Caco-2 (cell line): ENCODE results near the gene PGC. TPM values are rescaled to one million over a fixed set of nuclear protein-coding genes. Genes with fewer than 3 reads are reported as not detected.

ENCODE experiments used
- Bru-seq: library from RNA; stranded (reverse); fragments of 400-500 nt; gene quantifications from one replicate; lab custom pipeline; 2021; lab: Mats Ljungman, UMichigan
- BruChase-seq, 2 experiments: library from RNA; stranded (reverse); fragments of 400-500 nt; gene quantifications; one replicate each; lab custom pipeline; 2021; lab: Mats Ljungman, UMichigan
- BruUV-seq: library from RNA; stranded (reverse); fragments of 400-500 nt; replicated peaks from 2 replicates; lab custom pipeline; 2021; lab: Mats Ljungman, UMichigan
- CTCF ChIA-PET: fragments of 300-600 bp; sonication (Branson Sonifier 250); formaldehyde crosslinking; loops from one replicate; lab custom pipeline; 2022; ENCODE audit warnings: antibody characterized with exemption; lab: Charles Lee
- POLR2A ChIA-PET: fragments of 300-600 bp; sonication (Branson Sonifier 250); formaldehyde crosslinking; loops from one replicate; lab custom pipeline; 2022; ENCODE audit warnings: antibody characterized with exemption; lab: Charles Lee
- DNase-seq, 2 experiments: peaks; one replicate each; pipeline versions ENCODE4 v3.0.0 to v3.0.0-alpha.2; 2020 to 2022
- H3K27me3 ChIP-seq: replicated peaks from 2 replicates; pipeline ENCODE4 v1.6.0; 2011; ENCODE audit warnings: low read length; ENCODE audit not compliant: control insufficient read depth, insufficient read depth
- H3K36me3 ChIP-seq: 2 replicates; pipeline ENCODE4 v1.5.1; 2011; ENCODE audit warnings: low read length; ENCODE audit not compliant: control insufficient read depth, insufficient read depth
- H3K4me1 ChIP-seq: fragments of 250-450 bp; sonication (Bioruptor Pico); 2 replicates; pipeline ENCODE4 v1.5.1; 2020; ENCODE audit warnings: mild to moderate bottlenecking
- H3K4me3 ChIP-seq: 2 replicates; pipeline ENCODE4 v1.5.1; 2011; ENCODE audit warnings: low read depth, mild to moderate bottlenecking, control low read depth, low read length
- H3K9me3 ChIP-seq: fragments of 250-450 bp; sonication (Bioruptor Pico); 2 replicates; pipeline ENCODE4 v1.5.1; 2020; ENCODE audit warnings: mild to moderate bottlenecking, moderate library complexity
- H3K27ac Mint-ChIP-seq: one replicate; pipeline ENCODE4 v1.8.0; 2022; ENCODE audit warnings: mixed read lengths; ENCODE audit not compliant: unreplicated experiment
- H3K27me3 Mint-ChIP-seq: one replicate; pipeline ENCODE4 v1.8.0; 2022; ENCODE audit warnings: mixed read lengths; ENCODE audit not compliant: insufficient read depth, unreplicated experiment
- H3K36me3 Mint-ChIP-seq: one replicate; pipeline ENCODE4 v1.8.0; 2022; ENCODE audit warnings: mild to moderate bottlenecking, mixed read lengths; ENCODE audit not compliant: insufficient read depth, unreplicated experiment
- H3K4me1 Mint-ChIP-seq: one replicate; pipeline ENCODE4 v1.8.0; 2022; ENCODE audit warnings: low read depth, mixed read lengths; ENCODE audit not compliant: unreplicated experiment
- H3K4me3 Mint-ChIP-seq: one replicate; pipeline ENCODE4 v1.8.0; 2022; ENCODE audit warnings: mild to moderate bottlenecking, moderate library complexity, mixed read lengths; ENCODE audit not compliant: unreplicated experiment
- H3K9me3 Mint-ChIP-seq: one replicate; pipeline ENCODE4 v1.8.0; 2022; ENCODE audit warnings: mixed read lengths; ENCODE audit not compliant: unreplicated experiment
- CTCF ChIP-seq, 2 experiments: fragments of 200-600 bp in 1 of 2; IDR thresholded peaks; 1 replicate in 1 of 2; 2 replicates in 1 of 2; pipeline versions ENCODE4 v1.5.1 to v1.8.0; 2011 to 2022; ENCODE audit warnings: antibody characterized with exemption in 1 of 2, control low read depth in 1 of 2, inconsistent platforms in 1 of 2, low read depth in 1 of 2, low read length in 1 of 2, mild to moderate bottlenecking in 1 of 2, moderate library complexity in 1 of 2; ENCODE audit not compliant: insufficient read depth in 1 of 2, severe bottlenecking in 1 of 2, unreplicated experiment in 1 of 2
- intact Hi-C: fragments of 100-400 bp; cut with micrococcal nuclease; formaldehyde crosslinking; loops from one replicate; pipeline ENCODE4 v1.10.0; 2022; ENCODE audit not compliant: unreplicated experiment
- long read RNA-seq: library from polyadenylated mRNA; stranded (forward); transcript quantifications from one replicate; pipeline ENCODE4 v2.0.0, GENCODE V29; 2022
- total RNA-seq: library from RNA; stranded (reverse); gene quantifications from 2 replicates; pipeline ENCODE4 v1.2.3, GENCODE V29; 2022

Gene PGC
- total RNA-seq (8.9 and 12.2 TPM in 2 replicates), Bru-seq, nascent RNA (percentile 27 among the genes with signal in this experiment), BruChase-seq, experiment 1, labeled RNA remaining after a 2-hour chase (percentile 30 among the genes with signal in this experiment), BruChase-seq, experiment 2, labeled RNA remaining after a 6-hour chase (percentile 43 among the genes with signal in this experiment)
- long read RNA-seq, partial matches to known transcripts = 1 of 31 reads
- long read RNA-seq, other reads (novel, unspliced or antisense) = 28 of 31 reads

GRCh38 chr6:41747256-41748101 lies at the start of gene PGC:
Gene PGC (minus strand): TSS chr6:41747397. CDS start chr6:41747334, 63 bp downstream.
- no peak within 1 kb of the TSS for H3K4me3 Mint-ChIP-seq
- ChIA-PET POLR2A (interaction anchor here (0.6 kb wide), 1 partner anchor 288 kb away, joined by 4 read pairs; no protein-coding TSS in a partner anchor), CTCF (interaction anchor here (0.6 kb wide), 1 partner anchor 28 kb away, joined by 6 read pairs; no protein-coding TSS in a partner anchor)
- peaks cover 6% of the 10 kb centered on the region for H3K36me3 Mint-ChIP-seq
- intact Hi-C loops = no loop called here
- Histone ChIP-seq H3K4me3 (no peak within 1 kb of the TSS), H3K4me1 (peaks cover 25% of the 10 kb centered on the region), H3K9me3 (no peaks in the 10 kb centered on the region), H3K27me3 (no peaks in the 10 kb centered on the region), H3K36me3 (no peaks in the 10 kb centered on the region)
- no peak within 1 kb of the TSS for H3K27ac Mint-ChIP-seq
- no peaks in the 10 kb centered on the region for H3K27me3 Mint-ChIP-seq
- no peaks in the 10 kb centered on the region for H3K9me3 Mint-ChIP-seq
- H3K4me1 Mint-ChIP-seq = peaks cover 20% of the 10 kb centered on the region
- DNase-seq = no peak
- no TSS peak for BruUV-seq
- TF ChIP-seq CTCF (IDR thresholded peaks at IDR 0.05; ENCODE audit: insufficient read depth in 1 of 2, low read depth in 1 of 2, low read length in 1 of 2, severe bottlenecking in 1 of 2, unreplicated experiment in 1 of 2) = no peak

DNA sequence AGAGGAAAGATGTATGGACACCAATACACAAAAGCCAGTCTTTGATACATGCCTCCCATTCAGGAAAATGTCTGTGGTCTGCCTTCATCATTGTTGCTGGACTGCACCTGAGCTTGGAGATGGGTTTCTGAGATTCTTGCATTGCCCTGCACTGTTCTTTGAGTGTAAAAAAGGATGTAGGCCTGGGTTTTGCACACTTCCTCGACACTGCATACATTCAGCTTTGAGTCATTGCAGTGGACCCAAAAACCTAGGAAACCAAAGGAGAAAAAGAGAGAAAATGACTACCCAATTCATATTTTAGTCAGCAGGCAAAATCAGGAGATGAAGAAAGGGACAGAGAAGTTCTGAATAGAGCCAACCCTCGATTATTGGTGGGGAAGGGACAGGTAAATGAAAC lies 49.3 kb upstream of the PGC start:
- Mint-ChIP-seq H3K27me3 (no peaks in the 10 kb centered on the region), H3K4me1 (no peaks in the 10 kb centered on the region), H3K4me3 (no peak overlapping the region), H3K27ac (no peak overlapping the region), H3K36me3 (peaks cover 22% of the 10 kb centered on the region), H3K9me3 (no peaks in the 10 kb centered on the region)
- no TSS peak for BruUV-seq
- Histone ChIP-seq H3K27me3 (no peaks in the 10 kb centered on the region), H3K4me1 (no peaks in the 10 kb centered on the region), H3K36me3 (no peaks in the 10 kb centered on the region; the same call in none of the 2 replicates), H3K9me3 (no peaks in the 10 kb centered on the region), H3K4me3 (no peak overlapping the region)
- POLR2A ChIA-PET = no interaction called here
- no peak for TF ChIP-seq CTCF (IDR thresholded peaks at IDR 0.05; ENCODE audit: insufficient read depth in 1 of 2, low read depth in 1 of 2, low read length in 1 of 2, severe bottlenecking in 1 of 2, unreplicated experiment in 1 of 2)
- CTCF ChIA-PET = no interaction called here
- DNase-seq = no peak
- intact Hi-C loops = no loop called here

DNA sequence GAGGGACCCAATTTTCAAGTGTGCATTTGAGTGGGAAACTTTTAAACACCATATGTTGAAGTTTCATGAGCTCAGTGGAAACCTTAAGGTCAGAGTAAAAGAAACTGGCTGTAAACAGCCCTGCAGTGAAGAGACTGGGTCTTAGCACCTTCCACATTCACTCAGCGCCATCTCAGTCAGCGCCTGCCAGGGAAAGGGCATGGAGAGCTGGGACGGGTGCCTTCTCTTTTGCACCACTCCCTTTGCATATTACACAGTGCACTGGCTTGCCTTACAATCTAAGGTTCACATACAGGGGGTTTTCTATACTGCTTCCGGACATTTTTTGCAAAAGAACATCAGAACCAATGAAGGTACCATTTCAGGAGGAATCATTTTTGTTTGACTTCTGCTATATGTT lies 44.8 kb upstream of the PGC start:
- Histone ChIP-seq H3K4me3 (no peak overlapping the region), H3K27me3 (no peaks in the 10 kb centered on the region), H3K36me3 (peaks cover 2% of the 10 kb centered on the region), H3K4me1 (no peaks in the 10 kb centered on the region), H3K9me3 (no peaks in the 10 kb centered on the region)
- no peaks in the 10 kb centered on the region for H3K4me1 Mint-ChIP-seq
- no peak overlapping the region for H3K27ac Mint-ChIP-seq
- H3K27me3 Mint-ChIP-seq = no peaks in the 10 kb centered on the region
- ChIA-PET CTCF (no interaction called here), POLR2A (no interaction called here)
- TF ChIP-seq CTCF (IDR thresholded peaks at IDR 0.05; ENCODE audit: insufficient read depth in 1 of 2, low read depth in 1 of 2, low read length in 1 of 2, severe bottlenecking in 1 of 2, unreplicated experiment in 1 of 2) = no peak
- no peak for DNase-seq
- no peak overlapping the region for H3K4me3 Mint-ChIP-seq
- peaks cover 57% of the 10 kb centered on the region for H3K36me3 Mint-ChIP-seq
- intact Hi-C loops = no loop called here
- BruUV-seq = no TSS peak
- no peaks in the 10 kb centered on the region for H3K9me3 Mint-ChIP-seq
